Adrenal gland (tissue), 12 donors: ENCODE results near the gene NXPH2. TPM values are rescaled to one million over a fixed set of nuclear protein-coding genes. Genes with fewer than 3 reads are reported as not detected.

Experiments
- DNase-seq, 7 donors: peaks; one replicate each; pipeline ENCODE4 v3.0.0-alpha.2; 2019 to 2020
- H3K27ac ChIP-seq, 5 donors: fragments of 200-600 bp; sonication (generic) in 4 of 5; 1 replicate in 3 of 5; 2 replicates in 2 of 5; pipeline versions ENCODE4 v1.5.1 to v1.8.0; 2016 to 2020; ENCODE audit warnings: mild to moderate bottlenecking in 1 of 5
- H3K27me3 ChIP-seq: fragments of 200-600 bp; 2 replicates; pipeline ENCODE4 v1.8.0; 2021
- H3K36me3 ChIP-seq, 2 donors: fragments of 200-600 bp; replicated peaks in 1 of 2; 1 replicate in 1 of 2; 2 replicates in 1 of 2; pipeline versions ENCODE4 v1.5.1 to v1.8.0; 2018 to 2022
- H3K4me1 ChIP-seq, 2 donors: fragments of 200-600 bp; replicated peaks in 1 of 2; 1 replicate in 1 of 2; 2 replicates in 1 of 2; pipeline versions ENCODE4 v1.5.1 to v1.8.0; 2018 to 2021
- H3K4me3 ChIP-seq, 4 donors: fragments of 200-600 bp; sonication (generic) in 3 of 4; one replicate each; pipeline ENCODE4 v1.5.1; 2016 to 2018
- H3K9me3 ChIP-seq, 3 donors: fragments of 200-600 bp; sonication (generic) in 1 of 3; replicated peaks in 1 of 3; 1 replicate in 2 of 3; 2 replicates in 1 of 3; pipeline versions ENCODE4 v1.5.1 to v1.8.0; 2016 to 2021
- CTCF ChIP-seq, 6 experiments: fragments of 450-650 bp in 4 of 6; fragments of 200-600 bp in 2 of 6; sonication (generic) in 1 of 6; IDR thresholded peaks; 1 replicate in 5 of 6; 2 replicates in 1 of 6; pipeline versions ENCODE4 v1.5.1 to v1.8.0; 2016 to 2021; ENCODE audit warnings: antibody characterized with exemption in 6 of 6, mild to moderate bottlenecking in 2 of 6, moderate library complexity in 1 of 6
- POLR2A ChIP-seq, 2 donors: fragments of 450-650 bp; IDR thresholded peaks; one replicate each; pipeline ENCODE4 v1.6.1; 2017; ENCODE audit warnings: antibody characterized with exemption in 2 of 2, mild to moderate bottlenecking in 2 of 2, moderate library complexity in 1 of 2
- WGBS, 4 donors: extraction: QIAGEN DNeasy Blood & Tissue Kit in 2 of 4; methylation state at CpG; one replicate each; pipeline versions ENCODE4 v1.1.5 to v1.1.7; 2013 to 2017; 5-methylcytosine and 5-hydroxymethylcytosine counted together
- intact Hi-C, 2 donors: fragments of 100-400 bp; cut with DNase I; formaldehyde crosslinking; loops; one replicate each; pipeline versions ENCODE4 v1.14.1 to v1.15.0; 2022 to 2023
- polyA plus RNA-seq, 3 donors: library from polyadenylated mRNA; stranded (reverse); fragments of 200-250 nt in 2 of 3; fragments of 350-450 nt in 1 of 3; fragmentation: Illumina TruSeq in 1 of 3; extraction: RNeasy Lipid Tissue Mini Kit (QIAGEN cat#74804) in 1 of 3; gene quantifications; one replicate each; pipeline ENCODE4 v1.2.3, GENCODE V29; 2013 to 2014
- total RNA-seq, 9 donors: library from RNA; depleted of rRNA in 4 of 9; stranded (reverse); fragments of >200 nt in 4 of 9; fragments of 120-200 nt in 1 of 9; fragmentation: NEBNext Ultra II Directional in 1 of 9; extraction: Animal tissue kit (Norgen Biotek cat#: 25700) in 1 of 9; gene quantifications; one replicate each; pipeline versions ENCODE4 v1.1.0 to v1.2.4, GENCODE V29; 2013 to 2023
- donor health status: healthy with polysubstance abuse.
- donor health status: Bipolar disorder and iron deficiency.
- donor health status: DM: yes; HTN: yes; CAD: no.
- donor health status: DM: no; HTN: no; CAD: no.
- donor health status: DM: no; HTN: no; CAD: no.
- donor health status: DM: yes; HTN: yes; CAD: no.

Gene NXPH2
- total and polyA plus RNA-seq, 12 donors: 0.11 TPM; not detected in 11

- no peaks in the 10 kb centered on the region for H3K27me3 ChIP-seq
- intact Hi-C loops: no loop called here
- H3K36me3 ChIP-seq: no peaks in the 10 kb centered on the region
- no peak for DNase-seq
- 45 to 65% (median 59%) methylated on average over 2 of the region's 2 CpGs for WGBS, 4 donors
- H3K27ac ChIP-seq: no peak overlapping the region
- H3K4me3 ChIP-seq: no peak overlapping the region
- no peaks in the 10 kb centered on the region for H3K9me3 ChIP-seq
- no peak for TF ChIP-seq CTCF (IDR thresholded peaks at IDR 0.05)
- no peaks in the 10 kb centered on the region for H3K4me1 ChIP-seq
These were observed 148.0 kb downstream of the NXPH2 start for GRCh38 chr2:138632066-138632620.

- Histone ChIP-seq H3K27ac (no peak overlapping the region), H3K9me3 (no peaks in the 10 kb centered on the region), H3K27me3 (no peaks in the 10 kb centered on the region), H3K4me3 (no peak overlapping the region), H3K4me1 (no peaks in the 10 kb centered on the region), H3K36me3 (no peaks in the 10 kb centered on the region)
- WGBS, 4 donors: 75 to 89% (median 80%) methylated on average over 2 of the region's 2 CpGs
- intact Hi-C loops: no loop called here
- no peak for DNase-seq
- TF ChIP-seq CTCF (IDR thresholded peaks at IDR 0.05) (no peak), POLR2A (IDR thresholded peaks at IDR 0.05) (no peak)
These were observed 150.0 kb downstream of the NXPH2 start for GRCh38 chr2:138630164-138630563.

- no peaks in the 10 kb centered on the region for H3K4me1 ChIP-seq
- TF ChIP-seq POLR2A (IDR thresholded peaks at IDR 0.05) (no peak), CTCF (IDR thresholded peaks at IDR 0.05) (no peak)
- H3K27me3 ChIP-seq: no peaks in the 10 kb centered on the region
- no peaks in the 10 kb centered on the region for H3K36me3 ChIP-seq
- H3K27ac ChIP-seq: no peak overlapping the region
- no peak for DNase-seq
- 75 to 87% (median 84%) methylated on average over 1 of the region's 1 CpG for WGBS, 4 donors
- no peak overlapping the region for H3K4me3 ChIP-seq
- intact Hi-C loops: no loop called here
- H3K9me3 ChIP-seq: no peaks in the 10 kb centered on the region
These were observed 154.0 kb downstream of the NXPH2 start for GRCh38 chr2:138626148-138626547.

- TF ChIP-seq CTCF (IDR thresholded peaks at IDR 0.05) (no peak), POLR2A (IDR thresholded peaks at IDR 0.05) (no peak)
- no peak overlapping the region for H3K27ac ChIP-seq
- H3K4me1 ChIP-seq: no peaks in the 10 kb centered on the region
- no peaks in the 10 kb centered on the region for H3K9me3 ChIP-seq
- intact Hi-C loops: no loop called here
- H3K4me3 ChIP-seq: no peak overlapping the region
- no peaks in the 10 kb centered on the region for H3K27me3 ChIP-seq
- H3K36me3 ChIP-seq: no peaks in the 10 kb centered on the region
- 41 to 52% (median 43%) methylated on average over 3 of the region's 3 CpGs for WGBS, 4 donors
- DNase-seq: no peak
These were observed 157.6 kb downstream of the NXPH2 start for GRCh38 chr2:138622613-138623012.
